ENCODE data around the gene SCRN2.

SCRN2 gene
- total RNA-seq, result 2.8 to 14.5 (median 7.2) reads per million in 17 experiments

GRCh38 chr17:47840742-47841487 lies at the start of gene SCRN2:
Gene SCRN2, minus strand, starts transcription at chr17:47841273. Its CDS starts 430 bp downstream, at chr17:47840843.
- DNase-seq, result peak; percentile 86 to 94 (median 92)

DNA sequence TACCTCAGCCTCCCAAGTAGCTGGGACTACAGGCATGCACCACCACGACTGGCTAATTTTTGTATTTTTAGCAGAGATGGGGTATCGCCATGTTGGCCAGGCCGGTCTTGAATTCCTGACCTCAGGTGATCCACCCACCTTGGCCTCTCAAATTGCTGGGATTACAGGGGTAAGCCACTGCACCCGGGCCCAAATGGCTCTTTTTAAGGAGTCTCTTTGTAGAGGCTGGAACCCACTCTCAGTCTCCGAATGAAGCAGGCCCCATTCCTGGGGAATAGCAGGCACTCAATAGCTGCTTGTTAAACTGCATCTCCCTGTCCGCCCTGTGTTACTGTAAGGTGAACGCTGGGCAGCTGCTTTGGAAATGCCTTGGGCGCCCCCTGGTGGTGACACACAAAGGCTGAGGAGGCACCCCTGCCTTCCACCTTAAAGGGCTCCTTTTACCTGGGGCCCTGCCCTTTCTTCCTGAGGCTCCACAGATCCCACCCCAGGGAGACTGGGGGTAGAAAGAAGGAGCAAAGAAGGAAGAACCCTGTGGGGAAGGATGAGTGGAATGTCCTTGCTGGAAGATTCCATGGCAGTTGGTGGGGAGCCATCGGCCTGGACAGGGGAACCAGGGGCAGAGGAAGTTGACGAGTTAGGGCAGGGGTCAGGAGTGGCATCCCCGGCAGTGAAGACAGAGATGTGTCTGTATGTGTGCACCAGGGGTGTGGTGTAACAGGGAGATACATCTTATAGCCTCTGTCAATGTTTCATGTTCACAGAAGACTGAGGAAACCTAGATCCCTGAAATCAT lies 48.9 kb upstream of the SCRN2 start:
- peak; percentile 84 to 92 (median 88) for DNase-seq

- DNase-seq, result no peak
Observed at GRCh38 chr17:47888293-47888692, 47.2 kb upstream of the SCRN2 start.

GRCh38 chr17:47884905-47885730 lies 44.0 kb upstream of the SCRN2 start:
- no peak for DNase-seq

DNA sequence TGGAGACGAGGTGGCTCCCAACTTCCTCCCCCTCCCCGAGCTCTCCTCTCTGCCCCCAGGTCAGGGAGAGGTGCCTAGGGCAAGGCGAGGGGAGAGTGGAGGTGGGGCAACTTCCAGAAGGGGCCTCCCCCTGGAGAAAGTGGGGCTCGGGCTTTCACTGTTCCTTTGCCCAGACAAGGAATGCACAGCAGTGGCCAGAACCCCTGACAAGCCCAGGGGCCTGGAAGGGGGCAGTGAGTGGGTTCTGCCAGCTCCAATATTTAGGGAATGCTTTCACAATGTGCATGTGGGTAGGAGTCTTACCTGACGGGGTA lies 43.3 kb upstream of the SCRN2 start:
- no peak for DNase-seq

DNA sequence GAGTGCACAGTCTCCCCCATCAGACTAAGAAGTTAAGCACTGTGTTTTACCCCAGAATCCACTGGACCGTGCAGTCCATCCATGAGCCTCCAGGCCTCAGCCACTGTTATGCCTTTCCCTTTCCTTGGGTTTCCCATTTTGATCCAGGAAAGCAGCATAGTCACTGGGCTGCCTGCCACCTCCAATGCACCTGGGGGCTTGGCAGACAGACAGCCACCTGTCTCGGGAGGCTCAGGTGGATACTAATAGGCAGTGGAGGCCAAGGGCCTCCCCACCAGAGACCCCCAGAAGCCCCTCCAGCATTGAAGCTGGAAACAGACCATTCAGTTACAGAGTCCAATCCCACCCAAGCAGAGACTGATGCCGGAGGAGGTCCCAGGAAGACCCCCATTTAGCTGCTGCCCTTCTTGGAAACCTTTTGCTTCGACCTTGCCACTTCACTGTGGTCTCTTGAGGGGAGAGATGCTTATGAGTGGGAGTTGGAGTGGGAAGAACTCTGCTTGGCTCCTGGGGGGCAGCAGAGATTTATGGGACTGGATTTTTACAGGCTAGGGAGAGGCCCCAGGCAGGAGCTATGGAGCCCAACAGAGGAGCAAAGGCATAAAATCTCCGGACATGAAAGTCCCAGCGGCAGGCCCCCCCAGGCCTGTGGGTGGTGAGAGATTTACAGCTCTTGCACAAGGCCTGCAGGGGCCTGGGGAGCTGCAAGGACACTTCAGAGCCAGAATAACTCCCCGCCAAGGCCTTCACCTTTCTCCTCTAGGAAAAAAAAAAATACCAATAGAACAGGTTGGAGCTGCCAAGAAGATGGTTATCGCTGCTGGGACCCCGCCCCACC lies 42.7 kb upstream of the SCRN2 start:
- no peak for DNase-seq

DNA sequence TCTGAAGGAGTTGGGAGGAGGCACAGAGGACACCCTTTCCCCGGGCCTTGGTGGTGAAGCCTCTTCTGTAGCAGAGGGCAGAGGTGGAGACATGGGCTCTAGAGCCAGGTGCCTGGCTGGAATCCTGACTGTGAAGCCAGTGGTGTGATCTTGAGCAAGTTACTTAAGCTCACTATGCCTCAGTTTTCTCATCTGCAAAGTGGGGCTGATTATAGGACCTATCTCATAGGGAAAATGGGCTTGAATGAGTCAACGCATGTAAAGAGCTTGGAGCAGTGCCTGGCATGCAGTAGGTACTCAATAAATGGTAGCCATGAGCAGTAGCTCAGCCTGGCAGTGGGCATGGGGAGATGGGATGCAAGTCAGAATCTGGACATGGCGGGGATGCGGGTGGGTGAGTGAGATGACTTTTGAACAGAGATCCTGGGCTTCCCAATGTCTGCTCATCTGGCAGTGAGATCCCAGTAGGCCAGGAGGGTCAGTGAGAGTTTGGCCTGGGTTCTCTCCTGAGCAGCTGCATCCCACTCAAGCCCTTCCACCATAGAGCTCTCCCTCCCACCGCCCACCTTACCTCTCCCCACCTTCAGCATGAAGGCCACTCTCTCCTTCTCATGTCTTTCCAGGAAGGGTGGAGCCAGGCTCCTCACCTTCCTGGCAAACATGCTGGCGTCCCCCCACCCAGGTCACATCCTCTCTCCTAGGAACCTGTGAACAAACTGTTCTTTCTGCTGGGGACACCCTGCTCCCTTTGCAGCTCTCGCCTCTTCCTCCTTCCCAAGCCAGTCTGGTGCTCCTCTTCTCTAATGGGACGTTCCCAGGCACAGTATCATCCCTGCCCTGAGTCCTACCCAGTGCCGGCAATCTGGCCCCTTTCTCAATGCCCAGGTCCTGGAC lies 41.9 kb upstream of the SCRN2 start:
- no peak for DNase-seq

- DNase-seq, result peak; percentile 45 to 67 (median 58)
Observed at GRCh38 chr17:47882247-47882646, 41.2 kb upstream of the SCRN2 start.

DNA sequence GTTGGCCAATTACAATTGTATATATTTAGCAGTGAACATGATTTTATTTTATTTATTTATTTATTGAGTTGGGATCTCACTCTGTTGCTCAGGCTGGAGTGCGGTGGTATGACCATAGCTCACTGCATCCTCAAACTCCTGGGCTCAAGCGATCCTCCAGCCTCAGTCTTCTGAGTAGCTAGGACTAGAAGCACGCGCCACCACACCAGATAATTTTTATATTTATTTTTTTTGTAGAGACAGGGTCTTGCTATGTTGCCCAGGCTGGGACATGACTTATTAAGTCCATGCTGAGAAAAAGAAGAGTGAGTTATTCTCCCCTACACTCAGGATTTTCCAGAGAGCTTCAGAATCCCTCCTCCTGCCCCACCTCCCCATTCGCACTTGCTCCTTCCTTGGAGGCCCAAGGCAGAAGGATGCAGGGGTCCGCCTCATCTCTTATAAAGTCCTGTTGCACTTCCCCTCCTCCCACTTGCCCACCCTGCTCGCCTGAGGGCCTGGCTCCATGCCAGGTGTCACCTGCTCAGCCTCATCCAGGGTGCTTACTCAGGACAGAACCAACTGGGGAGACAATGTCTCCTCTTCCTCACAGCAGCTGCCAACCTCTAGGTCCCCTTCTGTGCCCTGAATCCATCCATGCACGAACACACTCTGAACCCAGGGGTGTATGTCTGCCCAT lies 38.8 kb upstream of the SCRN2 start:
- no peak for DNase-seq

DNA sequence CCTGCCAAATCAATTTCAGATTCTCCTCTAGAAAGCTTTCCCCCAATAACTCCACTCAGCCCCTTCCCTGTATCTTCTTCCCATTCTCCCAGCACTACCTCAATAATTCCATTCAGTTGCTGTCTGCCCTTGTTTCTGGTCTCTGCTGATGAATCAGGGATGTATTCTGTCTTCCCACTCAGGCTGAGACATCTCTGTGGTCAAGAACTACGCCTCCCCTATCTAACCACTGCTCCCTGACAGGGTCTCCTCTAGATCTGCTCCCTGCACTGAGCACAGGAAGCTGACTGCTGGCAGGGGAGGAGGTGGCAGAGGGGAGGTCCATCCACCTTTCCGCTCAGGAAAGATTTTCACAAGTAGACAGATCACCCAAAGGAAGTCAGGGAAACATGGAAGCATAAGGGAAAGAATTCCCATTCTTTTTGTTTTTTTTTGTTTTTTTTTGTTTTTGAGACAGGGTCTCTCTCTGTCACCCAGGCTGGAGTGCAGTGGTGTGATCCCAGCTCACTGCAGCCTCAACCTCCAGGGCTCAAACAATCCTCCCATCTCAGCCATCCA lies 38.0 kb upstream of the SCRN2 start:
- peak; percentile 29 to 56 (median 38) for DNase-seq

DNA sequence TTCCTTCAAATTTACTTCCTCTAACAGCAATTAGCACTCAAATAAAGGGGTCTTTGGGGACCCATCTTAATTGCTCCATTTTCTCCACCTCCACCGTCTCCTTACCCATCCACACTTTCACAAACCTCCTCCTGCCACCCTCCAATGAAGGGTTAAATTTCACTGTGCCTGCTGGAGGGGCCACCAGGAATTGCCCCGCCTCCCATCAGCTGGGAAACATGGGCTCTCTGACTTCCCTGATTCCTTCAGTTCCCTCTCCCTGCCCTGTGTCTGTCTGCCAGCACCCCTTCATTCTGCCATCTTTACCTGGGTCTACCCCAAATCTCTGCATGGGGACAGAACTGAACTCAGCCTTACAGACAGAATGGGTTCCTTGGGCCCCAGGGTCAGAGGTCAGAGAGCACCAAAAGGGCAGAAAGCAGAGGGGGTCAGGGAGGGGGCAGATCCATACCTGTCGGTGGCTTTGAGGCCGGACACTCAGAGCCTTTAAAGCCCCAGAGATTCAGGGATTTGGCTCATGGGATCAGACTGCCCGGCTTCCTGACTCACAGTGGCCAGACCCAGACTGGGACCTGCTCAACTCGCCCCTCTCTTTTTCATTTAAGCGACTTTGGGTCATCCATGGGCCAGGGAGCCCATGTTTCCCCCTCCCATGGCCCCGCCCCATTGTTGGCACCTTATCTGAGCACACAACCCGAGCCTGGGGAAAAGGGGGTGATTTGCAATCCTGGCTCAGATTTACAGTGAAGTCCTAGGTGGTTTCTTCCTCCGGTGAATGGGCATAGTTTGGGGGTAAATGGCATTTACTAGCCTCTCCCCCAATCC lies 37.3 kb upstream of the SCRN2 start:
- no peak for DNase-seq

DNA sequence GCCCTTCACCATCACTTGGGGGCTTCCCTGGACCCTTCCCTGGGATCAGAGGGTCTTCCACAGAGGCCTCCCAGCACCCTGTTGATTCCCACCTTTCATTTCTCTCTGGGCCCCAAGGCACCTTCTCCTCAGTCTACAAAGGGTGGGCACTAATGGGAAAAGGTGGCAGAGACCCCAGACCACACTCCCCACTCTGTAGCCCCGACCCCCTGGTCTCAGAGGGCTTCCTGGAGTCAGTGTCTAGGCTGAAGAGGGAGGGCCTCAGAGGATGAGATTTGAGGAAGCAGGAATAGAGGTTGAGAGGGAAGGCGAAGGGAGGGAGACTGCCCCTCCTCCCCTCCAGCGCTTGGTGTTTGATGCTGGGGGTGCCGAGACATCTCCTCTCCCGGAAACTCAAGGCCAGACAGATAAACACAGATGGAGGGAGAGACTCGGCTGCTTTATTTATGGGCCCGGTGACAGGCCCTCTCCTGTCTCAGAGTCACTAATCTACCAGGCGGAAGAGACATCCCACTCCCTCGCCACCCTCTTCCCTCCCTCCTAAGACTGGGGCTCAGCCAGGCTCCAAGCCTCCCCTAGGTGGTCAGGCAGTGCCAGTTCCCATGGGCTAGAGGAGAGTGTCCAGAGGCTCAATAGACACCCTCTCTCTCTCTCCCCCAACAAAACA lies 36.4 kb upstream of the SCRN2 start:
- no peak for DNase-seq

DNA sequence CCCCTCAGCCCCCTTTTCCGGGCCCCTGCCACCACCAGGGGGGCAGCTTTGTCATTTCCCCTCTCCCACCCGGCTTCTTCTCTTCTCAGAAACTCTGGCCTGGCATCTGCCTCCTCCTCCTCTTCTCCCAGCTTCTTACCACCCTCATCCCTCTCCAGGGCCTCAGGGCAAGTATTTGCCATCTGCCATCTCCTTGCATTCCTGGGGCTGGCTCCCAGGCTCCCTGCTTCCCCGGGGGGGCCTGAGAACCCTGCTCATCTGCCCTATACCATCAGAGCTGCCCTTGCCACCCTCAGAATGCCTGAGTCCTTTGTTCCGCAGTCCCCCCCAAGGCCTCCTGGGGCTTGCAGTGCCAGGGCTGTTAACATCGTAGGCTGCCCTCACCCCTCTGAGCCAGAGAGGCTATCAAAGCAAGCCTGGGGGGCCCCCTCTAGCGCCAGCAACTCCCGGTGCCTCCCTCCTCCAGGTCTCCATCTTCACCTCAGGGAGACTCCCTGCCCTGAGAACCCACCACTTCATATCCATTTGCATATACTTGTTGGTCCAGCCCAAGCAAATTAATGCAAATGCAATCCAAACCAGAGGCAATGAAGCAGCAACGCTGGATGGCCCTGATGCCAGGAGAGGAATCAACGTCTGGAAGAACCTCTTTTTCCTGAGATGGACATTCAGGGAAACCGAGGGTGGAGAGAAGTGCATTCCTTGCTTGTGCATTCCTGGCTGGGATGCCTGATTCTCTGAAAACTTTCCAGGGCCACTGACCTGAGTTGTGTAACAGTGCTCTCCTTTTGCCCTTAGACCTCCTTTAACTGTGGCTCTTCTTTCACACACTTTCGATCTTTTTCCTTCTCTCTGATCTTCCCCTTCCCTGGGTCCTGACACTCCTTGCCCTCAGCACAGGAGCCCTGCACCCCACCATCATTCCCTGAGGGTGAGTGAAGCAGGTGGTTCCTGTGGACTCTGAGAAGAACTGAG lies 34.2 kb upstream of the SCRN2 start:
- no peak for DNase-seq

DNA sequence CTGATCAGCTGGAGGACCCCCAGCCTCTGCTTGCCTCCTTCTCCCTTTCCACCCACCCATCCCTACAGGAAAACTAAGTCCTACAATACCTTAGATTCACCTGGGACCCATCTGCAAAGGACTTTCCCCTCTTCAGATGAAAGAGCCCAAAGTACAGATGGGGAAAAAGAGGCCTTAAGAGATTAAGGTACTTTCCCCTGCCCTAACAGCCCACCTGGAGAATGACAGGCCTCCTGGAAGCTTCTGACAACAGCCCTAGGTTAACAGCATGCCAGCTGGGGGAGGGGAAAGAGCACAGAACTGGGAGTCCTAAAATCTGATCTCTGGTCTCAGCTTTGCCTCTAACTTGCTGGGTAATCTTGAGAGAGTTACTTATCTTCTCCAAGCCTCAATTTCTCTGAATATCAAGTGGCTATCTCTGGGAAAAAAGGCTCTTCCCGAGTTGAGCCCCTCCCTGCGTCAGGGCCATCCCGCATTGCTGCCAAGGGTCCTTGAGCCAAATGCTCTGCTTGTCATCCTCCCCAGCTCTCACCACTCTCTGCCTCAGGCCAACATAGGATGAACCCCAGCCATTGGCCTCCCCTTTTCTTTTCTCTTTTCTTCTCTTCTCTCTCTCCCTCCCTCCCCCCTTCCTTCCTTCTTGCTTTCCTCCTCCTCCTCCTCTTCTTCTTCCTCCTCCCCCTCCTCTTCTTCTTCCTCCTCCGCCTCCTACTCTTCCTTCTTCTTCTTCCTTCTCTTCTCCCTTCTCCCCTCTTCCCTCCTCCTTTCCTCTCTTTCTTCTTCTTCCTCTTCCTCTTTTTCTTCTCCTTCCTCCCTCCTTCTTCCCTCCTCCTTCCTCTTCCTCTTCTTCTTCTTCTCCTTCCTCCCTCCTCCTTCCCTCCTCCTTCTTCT lies 32.4 kb upstream of the SCRN2 start:
- no peak for DNase-seq

DNA sequence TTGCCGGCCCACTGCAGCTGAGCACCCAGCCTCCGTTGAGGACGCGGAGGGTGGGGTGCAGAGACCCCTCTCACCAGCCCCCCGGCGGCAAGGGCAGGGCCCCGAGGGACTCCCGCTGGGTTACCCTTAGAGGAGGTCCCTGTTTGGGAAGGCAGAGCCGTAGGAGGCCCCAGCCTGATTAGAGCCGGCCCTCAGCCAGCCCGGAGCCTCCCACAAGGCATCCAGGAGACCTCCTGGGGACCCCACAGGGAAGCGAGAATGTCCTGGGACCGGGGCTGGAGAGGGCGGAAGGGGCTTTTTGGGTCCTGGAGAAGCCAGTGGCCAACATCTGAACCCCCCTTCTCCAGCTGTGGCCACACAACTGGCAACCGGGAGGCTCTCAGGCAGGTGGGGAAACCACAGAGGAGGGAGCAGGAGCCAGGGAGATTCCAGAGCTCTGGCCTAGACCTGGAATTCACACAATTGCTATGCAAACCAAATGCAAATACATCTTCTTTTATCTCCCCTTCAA lies 31.6 kb upstream of the SCRN2 start:
- no peak for DNase-seq

DNA sequence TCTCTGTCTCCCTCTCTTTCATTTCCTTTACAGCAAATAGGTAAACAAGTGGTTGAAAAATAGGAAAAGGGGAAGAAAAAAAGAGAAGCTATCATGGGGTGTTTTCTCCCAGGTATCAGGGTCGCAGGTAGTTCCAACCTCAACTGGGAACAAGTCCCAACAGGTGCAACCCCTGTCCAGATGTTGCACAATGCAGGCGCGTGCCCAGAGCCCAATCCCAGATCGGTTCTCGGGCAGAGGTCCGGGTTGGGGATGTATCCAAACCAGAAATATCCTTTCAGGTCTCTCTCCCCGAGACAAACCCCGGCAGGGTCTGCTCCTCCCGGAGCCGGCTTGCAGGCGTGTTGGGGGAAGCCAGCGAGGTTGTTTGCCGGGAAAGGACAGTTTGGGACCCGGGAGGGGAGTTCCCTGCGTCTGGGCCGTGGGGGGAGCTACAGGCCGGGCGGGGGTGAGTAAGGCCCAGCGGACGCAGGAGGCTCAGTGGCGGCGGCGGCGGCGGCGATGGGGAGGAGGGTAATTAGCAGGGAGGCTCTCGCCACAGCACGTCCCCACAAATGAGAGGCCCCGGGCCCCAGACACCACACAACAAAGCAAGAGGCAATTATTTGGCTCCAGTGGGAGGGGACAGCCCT lies 31.1 kb upstream of the SCRN2 start:
- no peak for DNase-seq
